DND-41 (cell line): ENCODE measurements around the gene LAMB1.

Experiments
- ATAC-seq: fragments of 200-7000 bp; cut with Tn5 transposase; 3 replicates; pipeline ENCODE4 v1.9.1; 2021; ENCODE audit warnings: low read depth; ENCODE audit not compliant: insufficient read depth
- DNase-seq: peaks from one replicate; pipeline ENCODE4 v3.0.0-alpha.2; 2020
- H2AFZ ChIP-seq: 2 replicates; pipeline ENCODE4 v1.6.0; 2012; ENCODE audit warnings: low read depth, low read length
- H3K27ac ChIP-seq: 2 replicates; pipeline ENCODE4 v1.5.1; 2012; ENCODE audit warnings: low read length, inconsistent platforms
- H3K27me3 ChIP-seq: fragments of 200-600 bp; sonication (generic); 2 replicates; pipeline ENCODE4 v1.6.0; 2012; ENCODE audit warnings: low read length, mild to moderate bottlenecking, inconsistent platforms; ENCODE audit not compliant: insufficient read depth, poor library complexity
- H3K36me3 ChIP-seq: 2 replicates; pipeline ENCODE4 v1.5.1; 2012; ENCODE audit warnings: low read length, inconsistent platforms; ENCODE audit not compliant: insufficient read depth
- H3K4me1 ChIP-seq: 2 replicates; pipeline ENCODE4 v1.5.1; 2012; ENCODE audit warnings: mild to moderate bottlenecking, low read length; ENCODE audit not compliant: insufficient read depth
- H3K4me2 ChIP-seq: 2 replicates; pipeline ENCODE4 v1.6.0; 2012; ENCODE audit warnings: mild to moderate bottlenecking, moderate library complexity, low read length, inconsistent platforms; ENCODE audit not compliant: insufficient read depth
- H3K4me3 ChIP-seq, 2 experiments: fragments of 200-600 bp in 1 of 2; shearing (Covaris generic) in 1 of 2; 2 replicates each; pipeline ENCODE4 v1.5.1; 2012 to 2016; ENCODE audit warnings: inconsistent platforms in 2 of 2, low read length in 2 of 2, mild to moderate bottlenecking in 2 of 2, low read depth in 1 of 2, moderate library complexity in 1 of 2
- H3K79me2 ChIP-seq: 2 replicates; pipeline ENCODE4 v1.6.0; 2012; ENCODE audit warnings: low read length, inconsistent platforms; ENCODE audit not compliant: insufficient read depth
- H3K9ac ChIP-seq: 2 replicates; pipeline ENCODE4 v1.6.0; 2012; ENCODE audit warnings: low read depth, mild to moderate bottlenecking, inconsistent platforms, low read length, moderate library complexity
- H3K9me3 ChIP-seq: 2 replicates; pipeline ENCODE4 v1.5.1; 2012; ENCODE audit warnings: low read length, moderate library complexity, mild to moderate bottlenecking, inconsistent platforms; ENCODE audit not compliant: insufficient read depth, severe bottlenecking
- H4K20me1 ChIP-seq: 2 replicates; pipeline ENCODE4 v1.6.0; 2012; ENCODE audit warnings: low read length; ENCODE audit not compliant: insufficient read depth
- EZH2 ChIP-seq: IDR thresholded peaks from 3 replicates; pipeline ENCODE4 v1.6.1; 2012; ENCODE audit warnings: borderline replicate concordance, low read depth, mild to moderate bottlenecking, moderate library complexity, low read length, inconsistent platforms; ENCODE audit not compliant: severe bottlenecking
- TF ChIP-seq, protein P1 (sequence below): IDR thresholded peaks from 2 replicates; pipeline ENCODE4 v1.5.1; 2012; ENCODE audit warnings: borderline replicate concordance, low read length, moderate library complexity, mild to moderate bottlenecking; ENCODE audit not compliant: poor library complexity, severe bottlenecking; ENCODE audit errors: extremely low read depth

Gene LAMB1

DNA sequence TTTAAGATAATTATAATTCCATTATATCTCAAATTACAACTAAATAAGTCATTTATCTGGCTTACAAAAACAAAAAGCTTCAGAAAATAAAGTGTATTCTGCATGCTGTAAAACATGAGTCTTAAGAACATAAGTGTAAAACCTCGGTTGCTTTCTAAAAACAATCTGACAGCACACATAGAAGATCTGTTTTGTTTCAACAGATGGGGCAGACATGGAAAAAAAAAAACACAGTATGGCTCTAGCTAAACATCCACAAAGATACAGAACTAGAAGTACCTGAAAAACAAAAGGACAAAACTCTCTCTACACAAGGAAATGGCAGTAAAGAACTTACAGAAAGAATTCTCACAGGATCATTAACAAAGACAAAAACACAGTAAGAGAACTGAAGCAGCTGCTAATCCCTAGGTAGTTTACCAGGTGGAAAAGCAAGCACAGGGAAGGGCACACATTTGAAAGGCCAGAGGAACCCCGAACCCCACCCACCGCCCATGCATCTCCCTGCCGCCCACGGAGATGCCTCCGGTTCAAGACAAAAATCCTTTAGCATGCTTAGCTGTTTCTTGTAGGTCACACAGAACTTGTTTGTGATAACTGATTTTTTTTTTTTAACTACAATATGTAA, 69.5 kb downstream of the LAMB1 start:
- Histone ChIP-seq H3K4me1 (no peaks in the 10 kb centered on the region), H3K4me2 (no peak overlapping the region), H3K27ac (no peak overlapping the region), H3K4me3 (no peak overlapping the region), H3K79me2 (no peaks in the 10 kb centered on the region), H4K20me1 (no peaks in the 10 kb centered on the region), H3K36me3 (peaks cover 7% of the 10 kb centered on the region; the same call in 1 of the 2 replicates), H2AFZ (no peak overlapping the region), H3K9me3 (no peaks in the 10 kb centered on the region), H3K27me3 (no peaks in the 10 kb centered on the region), H3K9ac (no peak overlapping the region)
- no peak for ATAC-seq
- no peak for TF ChIP-seq EZH2
- TF ChIP-seq, protein P1, sequence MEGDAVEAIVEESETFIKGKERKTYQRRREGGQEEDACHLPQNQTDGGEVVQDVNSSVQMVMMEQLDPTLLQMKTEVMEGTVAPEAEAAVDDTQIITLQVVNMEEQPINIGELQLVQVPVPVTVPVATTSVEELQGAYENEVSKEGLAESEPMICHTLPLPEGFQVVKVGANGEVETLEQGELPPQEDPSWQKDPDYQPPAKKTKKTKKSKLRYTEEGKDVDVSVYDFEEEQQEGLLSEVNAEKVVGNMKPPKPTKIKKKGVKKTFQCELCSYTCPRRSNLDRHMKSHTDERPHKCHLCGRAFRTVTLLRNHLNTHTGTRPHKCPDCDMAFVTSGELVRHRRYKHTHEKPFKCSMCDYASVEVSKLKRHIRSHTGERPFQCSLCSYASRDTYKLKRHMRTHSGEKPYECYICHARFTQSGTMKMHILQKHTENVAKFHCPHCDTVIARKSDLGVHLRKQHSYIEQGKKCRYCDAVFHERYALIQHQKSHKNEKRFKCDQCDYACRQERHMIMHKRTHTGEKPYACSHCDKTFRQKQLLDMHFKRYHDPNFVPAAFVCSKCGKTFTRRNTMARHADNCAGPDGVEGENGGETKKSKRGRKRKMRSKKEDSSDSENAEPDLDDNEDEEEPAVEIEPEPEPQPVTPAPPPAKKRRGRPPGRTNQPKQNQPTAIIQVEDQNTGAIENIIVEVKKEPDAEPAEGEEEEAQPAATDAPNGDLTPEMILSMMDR = no peak
- DNase-seq = no peak

GRCh38 chr7:107932805-107933204, 70.2 kb downstream of the LAMB1 start:
- Histone ChIP-seq H2AFZ (no peak overlapping the region), H3K9me3 (no peaks in the 10 kb centered on the region), H3K4me1 (no peaks in the 10 kb centered on the region), H3K36me3 (peaks cover 7% of the 10 kb centered on the region; the same call in 1 of the 2 replicates), H3K79me2 (no peaks in the 10 kb centered on the region), H3K27me3 (no peaks in the 10 kb centered on the region), H4K20me1 (no peaks in the 10 kb centered on the region), H3K4me3 (no peak overlapping the region), H3K4me2 (no peak overlapping the region), H3K9ac (no peak overlapping the region), H3K27ac (no peak overlapping the region)
- no peak for ATAC-seq
- no peak for DNase-seq
- TF ChIP-seq, protein P1 = no peak
- TF ChIP-seq EZH2 = no peak

DNA sequence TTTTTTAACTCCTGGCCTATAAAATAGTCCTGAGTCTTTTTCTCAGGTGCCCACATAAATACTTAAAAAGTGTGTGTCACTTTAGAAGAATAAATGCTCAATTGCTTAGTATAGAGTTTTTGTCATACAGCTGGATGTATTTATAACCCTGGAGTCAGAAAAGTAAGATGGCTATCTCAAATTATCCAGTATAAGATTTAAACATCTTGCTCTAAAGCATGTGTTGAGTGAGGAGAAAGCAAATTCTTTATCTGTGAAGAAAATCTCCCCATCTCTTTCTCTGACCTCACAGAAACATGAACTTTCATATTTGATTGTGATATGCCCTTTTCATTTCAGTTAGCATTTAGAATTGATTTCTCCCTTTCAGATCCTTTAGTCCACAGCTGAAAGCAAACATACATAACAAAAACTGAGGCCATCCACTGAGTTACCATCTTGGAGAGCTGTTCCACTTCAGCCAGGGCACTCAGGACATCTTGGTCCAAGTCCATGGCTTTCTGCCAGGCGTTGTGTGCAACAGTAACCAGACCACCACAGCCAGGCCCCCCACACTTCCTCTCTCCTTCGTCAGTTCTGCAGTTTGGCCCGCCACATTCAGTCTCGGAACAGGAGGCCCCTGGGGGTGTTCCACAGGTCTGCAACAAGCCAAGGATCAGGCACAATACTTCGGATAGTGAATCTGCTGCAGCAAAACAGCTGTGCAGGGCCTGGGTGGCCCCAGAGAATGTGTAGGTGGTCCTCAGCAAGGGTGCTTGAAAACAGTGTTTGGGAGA, 71.0 kb downstream of the LAMB1 start:
- DNase-seq = no peak
- peaks cover 13% of the 10 kb centered on the region; the same call in 1 of the 2 replicates for H3K36me3 ChIP-seq

More for the DNA sequence above, 71.0 kb downstream of the LAMB1 start:
- TF ChIP-seq EZH2 = no peak
- TF ChIP-seq, protein P1 = no peak
- Histone ChIP-seq H3K9me3 (no peaks in the 10 kb centered on the region), H3K4me3 (no peak overlapping the region), H3K27me3 (no peaks in the 10 kb centered on the region), H3K4me1 (no peaks in the 10 kb centered on the region), H3K79me2 (no peaks in the 10 kb centered on the region), H3K27ac (no peak overlapping the region), H4K20me1 (no peaks in the 10 kb centered on the region), H2AFZ (no peak overlapping the region), H3K4me2 (no peak overlapping the region), H3K9ac (no peak overlapping the region)
- ATAC-seq = no peak
